Neural progenitor cell (in vitro differentiated cells): ENCODE results near the gene PTPRN2.

ENCODE experiments used
- EZH2 ChIP-seq: fragments of 200-600 bp; sonication (generic); IDR thresholded peaks from 2 replicates; pipeline ENCODE4 v1.6.1; 2017; ENCODE audit warnings: antibody characterized with exemption, mild to moderate bottlenecking, moderate library complexity
- TF ChIP-seq, protein P1 (sequence below): fragments of 200-600 bp; sonication (generic); IDR thresholded peaks from 2 replicates; pipeline ENCODE4 v1.5.1; 2017; ENCODE audit warnings: antibody characterized with exemption, mild to moderate bottlenecking

- TF ChIP-seq, protein P1, sequence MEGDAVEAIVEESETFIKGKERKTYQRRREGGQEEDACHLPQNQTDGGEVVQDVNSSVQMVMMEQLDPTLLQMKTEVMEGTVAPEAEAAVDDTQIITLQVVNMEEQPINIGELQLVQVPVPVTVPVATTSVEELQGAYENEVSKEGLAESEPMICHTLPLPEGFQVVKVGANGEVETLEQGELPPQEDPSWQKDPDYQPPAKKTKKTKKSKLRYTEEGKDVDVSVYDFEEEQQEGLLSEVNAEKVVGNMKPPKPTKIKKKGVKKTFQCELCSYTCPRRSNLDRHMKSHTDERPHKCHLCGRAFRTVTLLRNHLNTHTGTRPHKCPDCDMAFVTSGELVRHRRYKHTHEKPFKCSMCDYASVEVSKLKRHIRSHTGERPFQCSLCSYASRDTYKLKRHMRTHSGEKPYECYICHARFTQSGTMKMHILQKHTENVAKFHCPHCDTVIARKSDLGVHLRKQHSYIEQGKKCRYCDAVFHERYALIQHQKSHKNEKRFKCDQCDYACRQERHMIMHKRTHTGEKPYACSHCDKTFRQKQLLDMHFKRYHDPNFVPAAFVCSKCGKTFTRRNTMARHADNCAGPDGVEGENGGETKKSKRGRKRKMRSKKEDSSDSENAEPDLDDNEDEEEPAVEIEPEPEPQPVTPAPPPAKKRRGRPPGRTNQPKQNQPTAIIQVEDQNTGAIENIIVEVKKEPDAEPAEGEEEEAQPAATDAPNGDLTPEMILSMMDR: no peak
- no peak for TF ChIP-seq EZH2
These were observed 594.1 kb downstream of the PTPRN2 start for GRCh38 chr7:157993406-157994105.
